PC-3 (cell line): ENCODE data around the gene TIPARP. TPM values are rescaled to one million over a fixed set of nuclear protein-coding genes. Genes with fewer than 3 reads are reported as not detected.

Experiments
- ATAC-seq: fragments of 200-7000 bp; cut with Tn5 transposase; 2 replicates; pipeline ENCODE4 v1.9.1; 2020; ENCODE audit warnings: mild to moderate bottlenecking, moderate library complexity
- BruUV-seq: library from RNA; stranded (reverse); fragments of 400-500 nt; replicated peaks from 2 replicates; lab custom pipeline; 2021; lab: Mats Ljungman, UMichigan
- CTCF ChIA-PET: fragments of 300-600 bp; sonication (Branson Sonifier 250); formaldehyde crosslinking; loops from one replicate; lab custom pipeline; 2022; ENCODE audit warnings: antibody characterized with exemption; lab: Charles Lee
- POLR2A ChIA-PET: fragments of 300-600 bp; sonication (Branson Sonifier 250); formaldehyde crosslinking; loops from one replicate; lab custom pipeline; 2022; ENCODE audit warnings: antibody characterized with exemption; ENCODE audit not compliant: unreplicated experiment; lab: Charles Lee
- DNase-seq: peaks from one replicate; pipeline ENCODE4 v3.0.0-alpha.2; 2015
- H2AFZ ChIP-seq: fragments of 300-600 bp; sonication (generic); 2 replicates; pipeline ENCODE4 v1.6.0; 2016; ENCODE audit warnings: antibody characterized with exemption, low read length
- H3F3A ChIP-seq: fragments of 300-600 bp; sonication (generic); one replicate; pipeline ENCODE4 v1.6.0; 2017; ENCODE audit warnings: antibody characterized with exemption, low read length, control low read depth, mild to moderate bottlenecking; ENCODE audit not compliant: unreplicated experiment
- H3K27ac ChIP-seq: fragments of 300-600 bp; sonication (generic); 2 replicates; pipeline ENCODE4 v1.5.1; 2016; ENCODE audit warnings: mild to moderate bottlenecking, low read length
- H3K27me3 ChIP-seq: fragments of 300-600 bp; sonication (generic); 2 replicates; pipeline ENCODE4 v1.6.1; 2016; ENCODE audit warnings: low read length, mixed read lengths
- H3K36me3 ChIP-seq: fragments of 300-600 bp; sonication (generic); 2 replicates; pipeline ENCODE4 v1.6.1; 2016; ENCODE audit warnings: low read depth, mixed run types, low read length, mixed read lengths
- H3K4me1 ChIP-seq: fragments of 300-600 bp; sonication (generic); 2 replicates; pipeline ENCODE4 v1.5.1; 2016; ENCODE audit warnings: low read length; ENCODE audit not compliant: insufficient read depth
- H3K4me2 ChIP-seq: fragments of 300-600 bp; sonication (generic); 2 replicates; pipeline ENCODE4 v1.6.0; 2016; ENCODE audit warnings: low read length
- H3K4me3 ChIP-seq: fragments of 300-600 bp; sonication (generic); 2 replicates; pipeline ENCODE4 v1.5.1; 2016; ENCODE audit warnings: mild to moderate bottlenecking, low read length, mixed read lengths
- H3K79me2 ChIP-seq: fragments of 300-600 bp; sonication (generic); 2 replicates; pipeline ENCODE4 v1.6.1; 2017; ENCODE audit warnings: low read length, mixed read lengths
- H3K9ac ChIP-seq: fragments of 300-600 bp; sonication (generic); 2 replicates; pipeline ENCODE4 v1.6.0; 2016; ENCODE audit warnings: mild to moderate bottlenecking, low read length
- H3K9me2 ChIP-seq: fragments of 300-600 bp; sonication (generic); replicated peaks from 2 replicates; pipeline ENCODE4 v1.6.1; 2016; ENCODE audit warnings: mixed run types, low read length, mixed read lengths
- H3K9me3 ChIP-seq: fragments of 300-600 bp; sonication (generic); 2 replicates; pipeline ENCODE4 v1.6.1; 2016; ENCODE audit warnings: low read length, mixed read lengths
- H4K20me1 ChIP-seq: fragments of 300-600 bp; sonication (generic); 2 replicates; pipeline ENCODE4 v1.6.1; 2016; ENCODE audit warnings: low read length, mixed read lengths
- EZH2 ChIP-seq: fragments of 300-600 bp; sonication (generic); IDR thresholded peaks from one replicate; pipeline ENCODE4 v1.6.1; 2017; ENCODE audit warnings: antibody characterized with exemption, mild to moderate bottlenecking, low read length; ENCODE audit not compliant: unreplicated experiment
- EZH2phosphoT487 ChIP-seq: fragments of 300-600 bp; sonication (generic); IDR thresholded peaks from 2 replicates; pipeline ENCODE4 v1.6.1; 2018; ENCODE audit warnings: mild to moderate bottlenecking, antibody characterized with exemption, low read length, borderline replicate concordance
- intact Hi-C: fragments of 100-400 bp; cut with micrococcal nuclease; formaldehyde crosslinking; loops from 2 replicates; pipeline ENCODE4 v1.9.0; 2023
- total RNA-seq: library from RNA; depleted of rRNA; stranded (reverse); fragments of >200 nt; gene quantifications from 2 replicates; pipeline ENCODE4 v1.2.3, GENCODE V29; 2014
- TF ChIP-seq, protein P1 (sequence below): fragments of 300-600 bp; sonication (generic); conservative IDR thresholded peaks from 2 replicates; pipeline ENCODE4 v1.5.1; 2017; ENCODE audit warnings: antibody characterized with exemption, low read depth, mild to moderate bottlenecking, low read length

TIPARP gene
- total RNA-seq, 1 experiment from 2014 or later = 84.7 TPM

DNA sequence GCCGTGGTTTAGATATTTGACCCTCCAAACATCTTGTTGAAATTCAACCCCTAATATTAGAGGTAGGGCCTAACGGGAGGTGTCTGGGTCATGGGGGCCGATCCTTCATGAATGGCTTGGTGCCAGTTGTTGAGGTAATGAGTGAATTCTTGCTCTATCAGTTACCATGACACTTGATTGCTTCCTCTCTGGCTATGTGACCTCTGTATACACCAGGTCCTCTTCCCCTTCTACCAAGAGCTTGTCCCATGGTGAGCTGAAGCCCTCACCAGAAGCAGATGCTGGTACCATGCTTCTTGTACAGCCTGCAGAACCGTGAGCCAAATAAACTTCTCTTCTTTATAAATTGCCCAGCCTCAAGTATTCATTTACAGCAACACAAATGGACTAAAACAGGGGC is 41.8 kb upstream of the TIPARP start:
- ChIA-PET CTCF (no interaction called here), POLR2A (no interaction called here)
- Histone ChIP-seq H3K27me3 (no peaks in the 10 kb centered on the region), H2AFZ (no peak overlapping the region), H3K9me2 (no peaks in the 10 kb centered on the region), H3F3A (no peaks in the 10 kb centered on the region), H3K79me2 (no peaks in the 10 kb centered on the region), H3K4me2 (no peak overlapping the region), H4K20me1 (no peaks in the 10 kb centered on the region), H3K9ac (no peak overlapping the region), H3K27ac (no peak overlapping the region), H3K9me3 (no peaks in the 10 kb centered on the region), H3K36me3 (no peaks in the 10 kb centered on the region), H3K4me1 (peaks cover 46% of the 10 kb centered on the region), H3K4me3 (no peak overlapping the region)
- ATAC-seq = no peak
- TF ChIP-seq EZH2 (no peak), EZH2phosphoT487 (no peak)
- TF ChIP-seq, protein P1, sequence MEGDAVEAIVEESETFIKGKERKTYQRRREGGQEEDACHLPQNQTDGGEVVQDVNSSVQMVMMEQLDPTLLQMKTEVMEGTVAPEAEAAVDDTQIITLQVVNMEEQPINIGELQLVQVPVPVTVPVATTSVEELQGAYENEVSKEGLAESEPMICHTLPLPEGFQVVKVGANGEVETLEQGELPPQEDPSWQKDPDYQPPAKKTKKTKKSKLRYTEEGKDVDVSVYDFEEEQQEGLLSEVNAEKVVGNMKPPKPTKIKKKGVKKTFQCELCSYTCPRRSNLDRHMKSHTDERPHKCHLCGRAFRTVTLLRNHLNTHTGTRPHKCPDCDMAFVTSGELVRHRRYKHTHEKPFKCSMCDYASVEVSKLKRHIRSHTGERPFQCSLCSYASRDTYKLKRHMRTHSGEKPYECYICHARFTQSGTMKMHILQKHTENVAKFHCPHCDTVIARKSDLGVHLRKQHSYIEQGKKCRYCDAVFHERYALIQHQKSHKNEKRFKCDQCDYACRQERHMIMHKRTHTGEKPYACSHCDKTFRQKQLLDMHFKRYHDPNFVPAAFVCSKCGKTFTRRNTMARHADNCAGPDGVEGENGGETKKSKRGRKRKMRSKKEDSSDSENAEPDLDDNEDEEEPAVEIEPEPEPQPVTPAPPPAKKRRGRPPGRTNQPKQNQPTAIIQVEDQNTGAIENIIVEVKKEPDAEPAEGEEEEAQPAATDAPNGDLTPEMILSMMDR = no peak
- no peak for DNase-seq
- intact Hi-C loops = no loop called here
- no TSS peak for BruUV-seq

GRCh38 chr3:156633335-156633734 is 41.1 kb upstream of the TIPARP start:
- H2AFZ ChIP-seq = no peak overlapping the region
- TF ChIP-seq, protein P1 = no peak
- no peak for TF ChIP-seq EZH2
- no peak for TF ChIP-seq EZH2phosphoT487
- intact Hi-C loops = no loop called here
- no peaks in the 10 kb centered on the region for H3K9me2 ChIP-seq
- POLR2A ChIA-PET = no interaction called here
- CTCF ChIA-PET = no interaction called here
- no peak overlapping the region for H3K4me2 ChIP-seq
- no peaks in the 10 kb centered on the region for H3K36me3 ChIP-seq
- no peaks in the 10 kb centered on the region for H3F3A ChIP-seq
- H3K9me3 ChIP-seq = no peaks in the 10 kb centered on the region
- DNase-seq = no peak
- H3K79me2 ChIP-seq = no peaks in the 10 kb centered on the region
- no peak overlapping the region for H3K27ac ChIP-seq
- no peak for ATAC-seq
- no peak overlapping the region for H3K9ac ChIP-seq
- no TSS peak for BruUV-seq
- H3K27me3 ChIP-seq = no peaks in the 10 kb centered on the region
- H4K20me1 ChIP-seq = no peaks in the 10 kb centered on the region
- peaks cover 44% of the 10 kb centered on the region for H3K4me1 ChIP-seq
- no peak overlapping the region for H3K4me3 ChIP-seq

DNA sequence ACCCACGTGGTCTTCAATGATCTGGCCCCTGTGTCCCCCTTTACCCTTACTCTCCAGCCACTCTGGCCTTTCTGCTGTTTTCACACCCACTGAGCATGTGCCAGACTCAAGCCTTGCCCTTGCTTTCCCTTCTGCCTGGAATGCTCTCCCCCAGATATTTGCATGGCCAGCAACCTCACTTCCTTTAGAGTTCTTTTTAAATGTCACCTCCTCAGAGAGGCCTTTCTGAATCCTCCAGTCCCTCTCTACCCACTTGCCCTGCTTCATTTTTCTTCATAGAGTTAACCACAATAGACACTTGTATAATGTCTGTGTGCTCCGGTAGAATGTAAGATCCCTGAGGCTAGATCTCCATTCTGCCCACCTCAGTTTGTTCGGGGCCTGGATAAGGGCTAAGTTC is 39.4 kb upstream of the TIPARP start:
- H4K20me1 ChIP-seq = no peaks in the 10 kb centered on the region
- no peak overlapping the region for H2AFZ ChIP-seq
- no peak overlapping the region for H3K9ac ChIP-seq
- H3K4me1 ChIP-seq = peaks cover 27% of the 10 kb centered on the region
- no peaks in the 10 kb centered on the region for H3F3A ChIP-seq
- no peak overlapping the region for H3K27ac ChIP-seq
- intact Hi-C loops = no loop called here
- CTCF ChIA-PET = no interaction called here
- H3K36me3 ChIP-seq = no peaks in the 10 kb centered on the region
- DNase-seq = no peak
- H3K79me2 ChIP-seq = no peaks in the 10 kb centered on the region
- ATAC-seq = no peak
- no TSS peak for BruUV-seq
- H3K4me2 ChIP-seq = no peak overlapping the region
- TF ChIP-seq, protein P1 = no peak
- TF ChIP-seq EZH2phosphoT487 = no peak
- no peak for TF ChIP-seq EZH2
- no peaks in the 10 kb centered on the region for H3K9me2 ChIP-seq
- H3K4me3 ChIP-seq = no peak overlapping the region
- POLR2A ChIA-PET = no interaction called here
- H3K9me3 ChIP-seq = no peaks in the 10 kb centered on the region
- no peaks in the 10 kb centered on the region for H3K27me3 ChIP-seq
